ENCODE measurements around the gene ITGA4. TPM values are rescaled to one million over a fixed set of nuclear protein-coding genes. Genes with fewer than 3 reads are reported as not detected.
A peak's percentile ranks its signal among the peaks of the same experiment; 100 is the strongest.

The ITGA4 gene
- total RNA-seq, 1 donor from 2014 or later: 104 TPM

GRCh38 chr2:181430406-181431118 lies 26.6 kb upstream of the ITGA4 start:
- intact Hi-C loops (cut with micrococcal nuclease): loop anchor here (1.0 to 2.0 kb wide), 5 partner anchors 9 to 126 kb away; no protein-coding TSS in a partner anchor
- Mint-ChIP-seq H3K9me3 (peaks cover 6% of the 10 kb centered on the region), H3K4me1 (peaks cover 17% of the 10 kb centered on the region), H3K36me3 (ENCODE audit: low read depth) (no peaks in the 10 kb centered on the region), H3K4me3 (no peak overlapping the region), H3K27ac (peak overlapping the region; percentile 82), H3K27me3 (no peaks in the 10 kb centered on the region)
- no peak for DNase-seq
- TF ChIP-seq CTCF (IDR thresholded peaks at IDR 0.05): no peak
- CTCF ChIA-PET: interaction anchor here (0.8 to 2.5 kb wide), 6 partner anchors 9 to 126 kb away, joined by 3 to 11 read pairs (median 8); partner anchors contain the start of gene ITGA4
- POLR2A ChIA-PET: interaction anchor here (1.3 kb wide), 2 partner anchors 27 to 127 kb away, joined by 5 to 6 read pairs; partner anchors contain the start of gene ITGA4
- ATAC-seq (ENCODE audit: low read depth): peak; percentile 92

- no peak for TF ChIP-seq CTCF (IDR thresholded peaks at IDR 0.05)
- CTCF ChIA-PET: interaction anchor here (0.8 to 2.5 kb wide), 7 partner anchors 8 to 127 kb away, joined by 3 to 11 read pairs (median 6); partner anchors contain the start of gene ITGA4
- no peak for ATAC-seq (ENCODE audit: low read depth)
- DNase-seq: no peak
- POLR2A ChIA-PET: interaction anchor here (0.6 to 1.3 kb wide), 3 partner anchors 26 to 128 kb away, joined by 3 to 6 read pairs (median 5); partner anchors contain the start of gene ITGA4
- Mint-ChIP-seq H3K36me3 (ENCODE audit: low read depth) (no peaks in the 10 kb centered on the region), H3K9me3 (peaks cover 4% of the 10 kb centered on the region), H3K27me3 (no peaks in the 10 kb centered on the region), H3K27ac (no peak overlapping the region), H3K4me1 (peaks cover 12% of the 10 kb centered on the region), H3K4me3 (no peak overlapping the region)
- intact Hi-C loops (cut with micrococcal nuclease): loop anchor here (1.0 to 2.0 kb wide), 3 partner anchors 21 to 127 kb away; no protein-coding TSS in a partner anchor
Observed at GRCh38 chr2:181431674-181432073, 25.5 kb upstream of the ITGA4 start.

GRCh38 chr2:181438261-181438660 lies 18.9 kb upstream of the ITGA4 start:
- Mint-ChIP-seq H3K9me3 (peaks cover 4% of the 10 kb centered on the region), H3K4me1 (peaks cover 19% of the 10 kb centered on the region), H3K27ac (no peak overlapping the region), H3K36me3 (ENCODE audit: low read depth) (no peaks in the 10 kb centered on the region), H3K4me3 (no peak overlapping the region), H3K27me3 (no peaks in the 10 kb centered on the region)
- ATAC-seq (ENCODE audit: low read depth) (no peak), DNase-seq (no peak)
- intact Hi-C loops (cut with micrococcal nuclease): loop anchor here (1.0 kb wide), 1 partner anchor 19 kb away; the partner anchor contains the start of gene ITGA4
- no peak for TF ChIP-seq CTCF (IDR thresholded peaks at IDR 0.05)
- ChIA-PET POLR2A (interaction anchor here (1.1 kb wide), 1 partner anchor 19 kb away, joined by 4 read pairs; the partner anchor contains the start of gene ITGA4), CTCF (interaction anchor here (0.8 to 2.6 kb wide), 3 partner anchors 17 to 28 kb away, joined by 3 to 11 read pairs (median 4); partner anchors contain the start of gene ITGA4)

- TF ChIP-seq CTCF (IDR thresholded peaks at IDR 0.05): no peak
- no peaks in the 10 kb centered on the region for H3K36me3 Mint-ChIP-seq (ENCODE audit: low read depth)
- ChIA-PET CTCF (interaction anchor here (1.0 kb wide), 1 partner anchor 26 kb away, joined by 3 read pairs; no protein-coding TSS in a partner anchor), POLR2A (interaction anchor here (0.7 kb wide), 1 partner anchor 17 kb away, joined by 3 read pairs; the partner anchor contains the start of gene ITGA4)
- intact Hi-C loops (cut with micrococcal nuclease): no loop called here
- H3K4me3 Mint-ChIP-seq: no peak overlapping the region
- H3K27ac Mint-ChIP-seq: no peak overlapping the region
- H3K9me3 Mint-ChIP-seq: no peaks in the 10 kb centered on the region
- DNase-seq (no peak), ATAC-seq (ENCODE audit: low read depth) (no peak)
- no peaks in the 10 kb centered on the region for H3K27me3 Mint-ChIP-seq
- peaks cover 32% of the 10 kb centered on the region for H3K4me1 Mint-ChIP-seq
Observed at GRCh38 chr2:181440344-181440743, 16.8 kb upstream of the ITGA4 start.

- Mint-ChIP-seq H3K27me3 (no peaks in the 10 kb centered on the region), H3K36me3 (ENCODE audit: low read depth) (no peaks in the 10 kb centered on the region), H3K4me1 (peaks cover 32% of the 10 kb centered on the region), H3K27ac (no peak overlapping the region), H3K9me3 (no peaks in the 10 kb centered on the region), H3K4me3 (no peak overlapping the region)
- TF ChIP-seq CTCF (IDR thresholded peaks at IDR 0.05): no peak
- no peak for ATAC-seq (ENCODE audit: low read depth)
- no peak for DNase-seq
- CTCF ChIA-PET: interaction anchor here (1.0 kb wide), 2 partner anchors 17 to 25 kb away, joined by 3 read pairs; partner anchors contain the start of gene ITGA4
- POLR2A ChIA-PET: interaction anchor here (0.7 to 1.4 kb wide), 2 partner anchors 16 to 17 kb away, joined by 3 to 5 read pairs; partner anchors contain the start of gene ITGA4
- intact Hi-C loops (cut with micrococcal nuclease): no loop called here
Observed at GRCh38 chr2:181440919-181441318, 16.3 kb upstream of the ITGA4 start.

All from activated B cell treated with CpG ODN at 0.5 μM for 24 hours (primary cell).